Stimulated activated CD4-positive, alpha-beta T cell treated with anti-CD3 and anti-CD28 coated beads, TNF-alpha, amount 100 ng/mL, for 1 hour (primary cell): ENCODE measurements around the gene ZNRF1.
"Not testable (repeated sequence)": the region's sequence is repeated elsewhere in the genome, so short reads cannot be mapped to it uniquely, and the experiment has no call there.

ENCODE experiments used
- DNase-seq, 3 donors: peaks; one replicate each; pipeline ENCODE4 v3.0.0-alpha.2; 2020; ENCODE audit warnings: low read depth in 3 of 3, low spot score in 1 of 3

ZNRF1 gene

DNA sequence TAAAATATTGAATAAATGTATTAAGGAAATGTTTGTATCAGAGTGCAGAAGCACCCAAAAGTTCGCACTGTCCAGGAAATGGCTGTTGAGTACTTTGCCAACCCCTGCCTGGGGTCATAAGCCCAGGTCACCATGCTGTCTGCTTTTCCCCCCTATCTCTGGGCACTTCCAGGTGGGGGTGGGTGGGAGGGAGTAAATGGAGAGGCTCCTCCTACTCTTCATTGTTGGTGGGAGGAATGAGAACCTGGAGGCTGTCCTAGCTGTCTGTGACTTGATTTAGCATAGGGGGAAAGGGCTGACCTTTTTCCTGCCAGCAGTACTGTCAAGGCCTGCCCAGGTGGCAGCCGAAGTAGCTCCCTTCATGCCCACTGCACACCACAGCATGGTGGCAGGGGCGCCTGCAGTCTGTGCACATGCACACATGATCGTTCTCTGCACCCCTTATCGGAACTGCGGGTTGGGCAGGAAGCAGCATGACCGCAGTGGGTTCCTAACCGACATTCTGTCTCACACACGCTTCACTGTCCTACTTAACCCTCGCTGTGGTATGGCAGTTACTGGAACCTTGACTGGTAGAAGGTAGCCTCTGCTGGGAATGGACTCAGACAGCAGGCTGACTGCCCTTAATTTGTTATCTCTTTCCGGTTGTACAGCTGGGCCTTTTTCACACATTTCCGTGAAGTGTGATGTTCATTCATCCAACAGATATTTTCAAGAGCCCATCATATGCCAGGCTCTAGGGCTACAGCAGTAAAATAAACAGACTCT is 76.3 kb downstream of the ZNRF1 start:
- DNase-seq: peak in 2 of 3 donors; percentile 66

DNA sequence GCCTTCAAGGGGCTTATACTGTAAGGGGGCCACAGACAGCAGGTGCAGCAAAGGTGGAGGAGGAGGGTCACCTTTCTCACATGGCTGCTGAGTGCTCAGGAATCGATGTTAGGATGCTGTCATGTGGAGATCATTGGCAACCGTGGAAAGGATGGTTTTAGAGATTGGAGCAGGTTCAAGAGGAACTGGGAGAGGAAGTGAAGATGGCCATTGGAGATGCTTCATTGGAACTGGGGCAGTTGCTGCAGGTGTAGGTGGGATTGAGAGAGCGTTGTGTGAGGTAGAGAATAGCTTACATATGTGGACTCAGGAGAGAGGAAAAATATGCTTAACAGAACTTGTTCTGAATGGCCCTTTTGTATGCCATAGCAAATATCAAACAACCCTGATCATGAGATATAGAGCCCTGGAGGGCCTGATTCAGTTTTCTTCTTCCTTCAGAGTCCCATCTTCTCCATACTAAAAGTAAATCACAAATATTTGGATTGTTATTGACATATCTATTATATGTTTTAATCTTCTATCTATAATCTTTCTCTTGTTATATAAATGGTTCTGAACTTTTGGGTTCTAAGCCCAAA is 77.0 kb downstream of the ZNRF1 start:
- DNase-seq: no peak

DNA sequence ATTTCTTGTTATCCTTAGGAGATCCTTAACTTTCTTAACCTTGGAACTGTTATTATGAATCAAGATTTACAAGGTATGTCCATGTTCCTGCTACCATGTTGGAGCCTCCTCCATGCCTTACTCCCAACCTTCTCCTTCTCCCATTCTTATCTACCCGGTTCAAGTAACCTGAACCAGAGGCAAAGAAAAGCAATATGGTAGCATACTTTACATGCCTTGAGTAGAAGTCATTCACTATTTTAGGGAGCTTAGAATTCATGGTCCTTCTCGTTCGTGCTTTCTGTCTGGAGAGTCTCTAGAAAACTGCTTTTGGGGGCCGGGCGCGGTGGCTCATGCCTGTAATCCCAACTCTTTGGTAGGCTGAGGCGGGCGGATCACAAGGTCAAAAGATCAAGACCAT is 80.1 kb downstream of the ZNRF1 start:
- DNase-seq: no peak

DNA sequence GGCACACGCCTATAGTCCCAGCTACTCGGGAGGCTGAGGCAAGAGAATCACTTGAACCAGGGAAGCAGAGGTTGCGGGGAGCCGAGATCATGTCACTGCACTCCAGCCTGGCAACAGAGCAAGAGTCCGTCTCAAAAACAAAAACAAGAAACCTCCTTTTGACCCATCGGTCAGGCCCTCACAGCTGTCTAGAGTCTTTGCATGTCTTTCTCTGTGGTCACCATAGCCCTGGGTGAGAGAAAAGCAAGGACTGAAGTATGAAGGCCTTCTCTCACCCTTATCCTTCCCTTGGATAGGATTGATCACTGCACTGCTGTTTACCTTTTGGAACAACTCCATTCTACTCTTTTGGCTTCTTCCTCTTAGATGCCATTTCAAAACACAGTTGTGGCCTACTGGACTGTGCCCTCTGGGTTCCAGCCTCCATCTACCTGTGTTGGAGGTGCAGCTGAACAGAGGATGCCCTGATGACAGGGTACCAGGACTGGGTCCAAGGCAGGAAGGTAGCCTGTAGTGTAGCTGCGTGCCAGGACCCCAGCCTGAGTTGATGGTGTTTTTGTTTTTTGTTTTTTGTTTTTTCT is 80.6 kb downstream of the ZNRF1 start:
- no peak for DNase-seq

DNA sequence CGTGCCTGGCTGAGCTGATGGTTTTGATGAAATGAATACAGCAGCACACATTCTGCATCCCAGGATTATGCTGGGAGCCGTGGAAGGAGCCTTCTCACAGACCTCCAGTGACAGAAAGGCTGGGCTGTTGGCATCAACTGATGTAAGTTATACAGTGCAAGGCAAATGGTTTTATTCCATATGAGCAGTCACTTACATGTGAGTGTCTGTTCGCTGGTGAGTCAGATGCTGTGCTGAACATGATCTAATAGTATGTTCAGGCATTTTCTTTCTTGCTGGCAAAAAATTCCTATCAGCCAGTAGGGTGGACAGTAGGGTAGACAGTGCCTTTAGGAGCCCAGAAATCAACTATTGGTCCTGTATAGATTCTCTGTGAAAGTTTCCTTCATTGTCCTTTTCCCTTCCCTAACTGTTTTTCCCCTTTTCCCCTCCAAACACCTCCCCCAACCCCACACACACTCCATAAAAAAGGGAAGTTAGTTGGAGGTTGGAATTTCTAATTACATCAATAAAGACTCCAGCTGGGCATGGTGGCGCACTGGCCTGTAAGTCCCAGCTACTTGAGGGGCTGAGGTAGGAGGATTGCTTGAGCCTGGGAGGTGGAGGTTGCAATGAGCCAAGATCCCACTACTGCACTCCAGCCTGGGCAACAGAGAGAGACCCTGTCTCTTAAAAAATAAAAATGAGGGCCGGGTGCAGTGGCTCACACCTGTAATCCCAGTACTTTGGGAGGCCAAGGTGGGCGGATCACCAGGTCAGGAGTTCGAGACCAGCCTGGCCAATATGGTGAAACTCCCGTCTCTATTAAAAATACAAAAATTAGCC is 81.6 kb downstream of the ZNRF1 start:
- DNase-seq: no peak

DNA sequence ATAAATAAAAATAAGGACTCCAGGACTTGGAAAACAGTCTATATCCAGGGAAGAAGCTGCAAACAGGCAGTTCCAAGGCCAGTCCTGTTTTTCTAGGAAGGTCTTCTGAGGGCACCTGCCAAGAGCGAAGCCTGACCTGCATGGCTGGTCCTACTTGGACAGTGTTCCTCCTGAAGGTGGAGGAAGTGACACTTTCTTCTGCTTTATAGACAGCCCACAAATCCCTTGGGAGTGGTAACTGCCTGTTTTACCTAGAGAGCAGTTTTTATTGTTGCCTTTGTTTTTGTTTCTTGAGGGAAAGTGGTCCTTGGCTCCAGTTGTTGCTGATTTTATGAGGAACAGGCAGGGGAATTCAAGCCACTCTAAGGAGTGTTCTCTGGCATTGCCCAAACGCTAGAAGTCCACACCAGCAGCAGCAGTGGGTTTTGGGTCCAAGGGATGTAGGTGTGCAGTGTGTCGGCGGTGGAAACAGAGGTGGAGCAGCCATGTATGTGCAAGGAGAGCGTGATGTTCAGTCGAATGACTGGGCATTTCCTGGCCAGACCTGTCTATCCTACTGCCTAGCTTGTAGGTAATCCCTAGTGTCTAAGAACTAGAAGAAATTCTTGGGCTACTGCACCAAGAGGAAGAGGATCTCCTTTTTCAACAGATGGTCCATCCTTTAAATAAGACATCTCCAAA is 82.5 kb downstream of the ZNRF1 start:
- DNase-seq: no peak

DNA sequence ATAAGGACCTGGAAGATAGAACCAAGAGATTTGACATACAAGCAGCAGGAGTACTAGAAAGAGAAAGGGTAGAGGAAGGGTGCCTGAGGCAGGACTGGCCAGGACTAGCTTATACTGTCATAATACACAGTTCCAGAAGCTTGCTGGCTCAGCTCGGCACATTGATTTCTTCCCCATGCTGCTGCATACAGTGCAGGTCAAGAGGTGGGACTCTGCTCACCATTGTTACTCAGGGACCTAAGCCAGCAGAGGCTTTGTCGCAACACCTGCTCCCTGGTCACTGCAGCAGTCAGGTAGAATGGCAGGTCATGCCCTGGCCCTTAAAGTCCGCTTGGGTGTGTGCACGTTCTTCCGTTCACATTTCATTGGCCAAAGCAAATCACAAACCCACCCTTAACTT is 85.0 kb downstream of the ZNRF1 start:
- no peak for DNase-seq

DNA sequence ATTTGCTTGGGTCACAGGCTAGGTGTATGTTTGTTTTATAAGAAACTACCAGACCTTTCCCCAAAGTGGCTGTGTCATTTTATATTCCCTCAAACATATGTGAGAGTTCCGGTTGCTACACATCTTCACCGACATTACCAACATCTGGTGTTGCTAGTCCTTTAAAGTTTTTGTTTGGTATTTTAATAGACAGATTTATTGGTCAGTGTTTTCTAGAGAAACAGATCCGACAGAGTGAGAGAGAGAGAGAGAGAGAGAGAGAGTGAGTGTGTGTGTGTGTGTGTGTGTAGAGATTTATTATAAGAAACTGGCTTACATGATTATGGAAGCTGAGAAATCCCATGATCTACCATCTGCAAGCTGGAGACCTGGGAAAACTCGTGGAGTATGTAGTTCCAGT is 86.7 kb downstream of the ZNRF1 start:
- DNase-seq: no peak

DNA sequence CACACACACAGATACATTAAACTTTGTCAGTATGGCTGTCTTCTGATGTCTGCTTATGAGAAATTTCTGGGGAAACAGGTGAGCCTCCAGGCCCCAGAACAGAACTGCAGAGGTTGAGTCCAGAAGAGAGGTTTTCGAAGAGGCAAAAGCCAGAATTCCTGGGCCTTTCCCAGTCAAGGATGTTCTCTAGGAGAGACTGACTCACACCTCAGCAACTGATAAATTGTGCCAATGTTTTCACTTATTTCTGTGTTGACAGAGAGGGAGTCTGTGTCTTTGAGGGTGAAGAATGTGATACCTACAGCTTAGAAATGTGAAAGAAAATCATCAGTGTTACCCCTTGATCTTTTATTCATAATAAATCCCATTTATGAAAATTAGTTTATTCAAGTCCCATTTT is 87.5 kb downstream of the ZNRF1 start:
- DNase-seq: no peak

DNA sequence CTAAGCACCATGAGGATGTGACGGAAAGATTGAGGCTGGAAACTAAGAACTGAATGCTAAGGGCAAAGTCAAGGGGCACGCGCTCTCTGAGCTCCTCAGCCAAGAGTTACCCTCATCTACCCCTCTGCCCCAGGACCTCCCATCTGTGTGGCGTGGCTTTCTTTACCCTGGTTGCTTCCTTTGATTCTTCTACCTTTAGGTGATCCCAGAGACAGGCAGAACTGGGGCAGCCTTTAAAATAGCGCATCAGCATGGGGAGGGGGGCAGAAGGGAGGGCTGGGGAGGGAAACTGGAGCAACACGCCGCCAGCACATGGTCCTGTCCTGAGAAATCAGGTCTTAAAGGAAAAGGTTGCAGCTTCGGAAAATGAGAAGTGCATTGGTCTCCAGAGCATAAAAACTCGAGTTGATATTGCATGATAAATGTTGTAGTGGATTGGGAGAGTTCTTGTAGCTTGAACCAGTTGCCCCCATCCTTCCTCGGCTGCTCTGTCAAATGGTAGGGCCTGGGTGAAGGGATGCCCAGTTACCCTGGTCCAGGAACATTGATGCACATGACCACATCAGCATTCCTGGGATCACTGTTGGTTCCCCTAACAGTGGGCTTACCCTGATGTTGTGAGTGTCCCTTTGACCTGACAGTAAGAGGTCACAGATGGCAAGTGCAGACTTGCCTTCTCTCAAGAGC is 88.0 kb downstream of the ZNRF1 start:
- DNase-seq: no peak

DNA sequence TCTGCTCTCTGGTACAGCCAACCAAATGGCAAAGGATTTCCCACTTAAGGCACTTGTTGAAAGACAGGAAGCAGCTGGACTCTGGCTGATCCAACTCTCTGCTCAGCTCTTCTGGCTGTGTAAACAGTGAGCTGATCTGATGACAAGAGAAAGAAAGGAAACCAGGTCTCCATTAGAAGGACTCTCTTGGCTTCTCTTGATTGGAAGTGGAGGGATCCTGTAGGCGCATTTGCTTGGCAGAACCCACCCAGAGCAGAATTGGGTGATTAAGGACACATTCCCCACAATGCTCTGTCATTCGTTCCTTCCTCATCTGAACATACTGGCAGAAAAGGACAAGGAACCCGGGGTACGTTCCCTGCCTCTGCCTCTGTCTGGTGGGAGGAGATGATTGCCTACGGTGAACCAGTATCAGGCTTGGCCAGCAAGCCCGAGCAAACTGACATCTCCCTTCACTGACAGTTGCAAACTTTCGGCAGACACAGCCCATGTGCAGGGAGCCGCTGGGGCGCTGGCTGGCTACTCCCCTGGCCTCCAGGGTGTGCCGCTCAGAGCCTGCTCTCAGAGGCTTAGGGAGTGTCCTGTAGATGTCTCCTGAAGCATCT is 88.7 kb downstream of the ZNRF1 start:
- DNase-seq: no peak

DNA sequence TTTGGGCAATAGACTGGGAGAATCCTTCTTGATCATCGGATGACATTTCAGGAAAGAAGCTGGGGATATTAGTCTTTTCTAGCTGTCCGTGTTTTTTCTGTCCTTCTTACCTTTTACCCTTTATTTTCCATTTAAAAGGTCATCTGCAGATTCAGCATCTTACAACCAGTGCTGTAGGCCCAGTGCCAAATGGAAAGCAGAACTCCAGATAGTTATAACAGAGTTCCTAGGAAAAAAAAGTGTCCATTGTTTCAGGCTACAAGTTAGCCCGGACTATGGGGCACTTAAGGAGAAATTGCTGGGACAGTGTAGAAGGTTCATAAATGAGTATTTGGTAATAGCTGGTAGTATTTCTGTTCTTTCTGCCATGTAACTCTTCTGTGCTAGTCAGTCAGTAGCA is 89.4 kb downstream of the ZNRF1 start:
- DNase-seq: no peak

DNA sequence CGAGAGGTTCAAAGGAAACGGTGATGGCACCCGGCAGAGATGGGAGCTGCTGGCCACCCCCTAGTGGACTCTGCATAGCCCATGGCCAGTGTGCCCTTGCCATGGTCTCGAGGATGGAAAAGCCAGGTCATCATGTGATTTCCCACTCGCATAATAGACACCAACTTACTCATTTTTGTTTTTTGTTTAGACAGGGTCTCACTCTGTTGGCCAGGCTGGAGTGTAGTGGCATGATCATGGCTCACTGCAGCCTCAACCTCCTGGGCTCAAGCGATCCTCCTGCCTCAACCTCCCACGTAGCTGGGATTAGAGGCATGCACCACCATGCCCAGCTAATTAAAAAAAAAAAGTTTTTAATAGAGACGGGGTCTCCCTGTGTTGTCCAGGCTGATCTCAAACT is 90.1 kb downstream of the ZNRF1 start:
- no peak for DNase-seq

DNA sequence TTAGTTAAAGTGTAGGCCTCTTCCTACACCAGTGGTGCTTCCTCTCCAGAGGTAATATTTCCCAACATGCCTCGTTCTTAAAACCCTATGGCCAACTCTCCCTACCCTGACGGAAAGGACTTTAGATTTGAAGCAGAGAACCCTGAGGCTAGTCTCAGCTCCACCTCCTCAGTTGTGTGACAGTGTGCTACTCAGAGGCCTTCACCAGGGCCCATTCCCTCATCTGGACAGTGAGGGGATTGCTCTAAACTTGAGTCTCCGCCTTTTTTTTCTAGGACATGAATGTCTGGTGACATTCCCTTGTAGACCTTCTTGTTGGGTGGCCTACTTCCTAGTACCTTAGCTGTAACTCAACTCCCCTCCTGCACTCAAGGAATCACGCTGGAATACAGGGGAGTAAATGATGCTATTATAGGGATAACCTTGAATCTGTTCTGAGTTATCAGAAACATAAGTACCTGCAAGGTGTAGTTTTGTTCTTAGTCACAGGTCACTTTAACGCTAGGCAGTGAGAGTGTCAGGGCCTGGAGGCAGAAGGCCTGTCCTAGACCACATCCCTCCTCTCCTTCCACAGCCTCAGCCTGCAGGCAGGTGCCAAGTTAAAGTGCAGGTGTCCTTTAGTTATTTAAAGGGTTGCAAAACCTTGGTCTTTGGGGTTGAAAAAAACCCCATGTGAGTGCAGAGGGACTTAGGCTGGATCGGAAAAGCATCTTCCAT is 90.8 kb downstream of the ZNRF1 start:
- DNase-seq: no peak

DNA sequence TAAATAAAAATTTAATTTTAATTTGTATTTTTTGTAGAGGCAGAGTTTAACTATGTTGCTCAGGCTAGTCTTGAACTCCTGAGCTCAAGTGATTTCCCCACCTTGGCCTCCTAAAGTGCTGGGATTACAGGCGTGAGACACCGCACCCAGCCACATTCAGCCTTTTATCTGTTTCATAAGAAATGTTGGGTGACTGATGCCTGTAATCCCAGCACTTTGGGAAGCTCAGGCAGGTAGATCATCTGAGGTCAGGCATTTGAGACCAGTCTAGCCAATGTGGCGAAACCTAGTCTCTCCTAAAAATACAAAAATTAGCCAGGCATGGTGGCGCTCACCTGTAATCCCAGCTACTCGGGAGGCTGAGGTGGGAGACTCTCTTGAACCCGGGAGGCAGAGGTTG is 92.1 kb downstream of the ZNRF1 start:
- not testable (repeated sequence) for DNase-seq

DNA sequence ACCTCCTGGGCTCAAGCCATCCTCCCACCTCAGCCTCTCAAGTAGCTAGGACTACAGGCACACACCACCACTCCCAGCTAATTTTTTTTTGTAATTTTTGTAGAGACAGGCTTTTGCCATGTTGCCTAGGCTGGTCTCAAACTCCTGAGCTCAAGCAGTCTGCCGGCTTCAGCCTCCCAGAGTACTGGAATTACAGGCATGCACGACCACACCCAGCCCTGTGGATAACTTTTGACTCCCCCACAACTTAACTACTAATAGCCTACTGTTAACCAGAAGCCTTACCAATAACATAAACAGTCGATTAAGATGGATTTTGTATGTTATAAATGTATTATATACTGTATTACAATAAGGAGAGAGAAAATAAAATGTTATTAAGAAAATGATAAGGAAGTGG is 92.8 kb downstream of the ZNRF1 start:
- not testable (repeated sequence) for DNase-seq

DNA sequence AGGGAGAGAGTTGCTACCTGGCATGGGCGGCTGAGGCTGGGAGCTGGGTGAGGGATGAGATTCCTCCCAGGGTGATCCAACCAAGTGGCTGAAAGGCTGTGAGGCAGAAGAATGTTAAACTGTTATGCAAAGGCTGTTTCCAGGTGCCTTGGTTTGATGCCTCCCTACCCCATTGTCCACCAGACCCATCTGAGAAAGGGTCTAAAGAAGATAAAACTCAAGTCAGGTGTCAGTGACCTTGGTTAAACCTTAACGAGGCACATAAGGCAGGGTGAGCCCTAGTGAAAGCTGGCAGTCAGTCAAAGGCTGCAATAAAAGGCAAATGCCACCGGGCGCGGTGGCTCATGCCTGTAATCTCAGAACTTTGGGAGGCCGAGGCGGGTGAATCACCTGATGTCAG is 94.0 kb downstream of the ZNRF1 start:
- DNase-seq: no peak

DNA sequence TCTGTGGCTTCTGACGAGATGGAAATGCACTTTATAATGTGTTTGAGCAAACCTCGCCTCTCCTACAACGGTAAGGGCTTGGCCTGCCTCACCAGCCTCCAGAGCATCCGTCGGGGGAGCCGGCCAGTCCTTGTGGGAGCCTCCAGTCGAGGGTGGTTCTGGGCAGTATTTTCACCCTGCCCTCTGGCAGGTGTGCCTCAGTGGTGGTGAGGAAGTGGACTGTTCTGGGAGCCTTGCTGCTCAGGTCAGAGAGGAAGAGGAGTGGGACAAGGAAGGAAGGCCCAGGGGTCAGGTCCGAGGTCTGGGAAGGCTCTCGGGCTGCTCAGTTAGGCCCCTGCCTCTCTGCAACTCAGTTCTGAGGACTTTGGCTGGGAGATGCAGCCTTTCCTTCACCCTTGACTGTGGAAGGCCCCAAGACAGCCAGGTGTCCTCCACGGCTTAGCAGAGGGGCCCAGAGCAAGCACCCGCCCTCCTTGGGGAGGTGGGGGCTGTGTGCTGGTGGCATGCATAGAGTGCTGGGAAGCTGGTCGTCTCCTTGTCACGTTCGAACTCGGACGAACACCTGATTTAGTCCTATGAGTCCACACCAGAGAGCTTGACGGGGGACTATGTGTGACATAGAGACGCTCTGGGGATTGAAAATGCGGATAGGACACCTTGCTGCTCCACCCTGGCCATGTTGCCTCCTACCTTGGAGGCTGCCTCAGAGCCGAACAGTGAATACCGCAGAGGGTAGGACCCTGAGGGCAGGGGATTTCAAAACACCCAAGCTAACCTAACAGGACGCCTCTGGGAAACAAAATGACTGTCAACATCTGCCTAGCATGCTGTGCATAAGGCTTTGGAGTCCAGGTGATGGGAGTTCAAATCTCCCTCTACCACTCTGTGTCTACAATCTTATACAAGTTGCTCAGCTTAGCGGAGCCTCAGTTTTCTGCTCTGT is 95.0 kb downstream of the ZNRF1 start:
- no peak for DNase-seq

DNA sequence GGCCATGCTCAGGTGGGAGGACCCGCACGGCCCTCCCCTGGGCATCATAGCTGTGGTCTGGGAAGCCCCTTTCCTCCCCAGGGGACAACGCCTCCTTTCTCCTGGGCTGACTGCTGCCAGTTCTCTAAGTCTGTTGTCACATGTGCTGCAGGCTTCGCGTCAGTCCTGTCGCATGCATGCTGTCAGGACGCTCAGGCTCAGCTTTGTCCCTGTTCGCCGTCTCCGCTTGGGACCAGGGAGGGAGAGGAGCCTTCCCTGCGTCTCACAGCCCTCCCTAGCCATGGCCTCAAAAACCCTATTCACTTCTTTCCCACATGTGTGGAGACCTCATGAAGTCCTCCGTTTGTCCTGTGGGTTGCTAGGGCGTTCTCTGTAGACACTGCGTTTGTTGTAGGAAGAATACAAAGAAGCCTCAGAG is 96.4 kb downstream of the ZNRF1 start:
- no peak for DNase-seq
